GM06990 (cell line): ENCODE results near the gene MEF2A.
"Not testable (repeated sequence)": the region's sequence is repeated elsewhere in the genome, so short reads cannot be mapped to it uniquely, and the experiment has no call there.

Experiments
- DNase-seq: peaks from one replicate; pipeline ENCODE4 v3.0.0-alpha.2; 2011; ENCODE audit not compliant: insufficient read length; ENCODE audit errors: extremely low read depth
- H3K27me3 ChIP-seq: replicated peaks from 2 replicates; pipeline ENCODE4 v1.6.0; 2011; ENCODE audit warnings: low read length; ENCODE audit not compliant: control insufficient read depth, insufficient read depth
- H3K36me3 ChIP-seq: 2 replicates; pipeline ENCODE4 v1.5.1; 2011; ENCODE audit warnings: low read length; ENCODE audit not compliant: control insufficient read depth, insufficient read depth
- H3K4me3 ChIP-seq: replicated peaks from 2 replicates; pipeline ENCODE4 v1.5.1; 2011; ENCODE audit warnings: low read depth, mild to moderate bottlenecking, control low read depth, low read length
- TF ChIP-seq, protein P1 (sequence below): IDR thresholded peaks from 2 replicates; pipeline ENCODE4 v1.5.1; 2011; ENCODE audit warnings: low read length, control low read depth, mild to moderate bottlenecking, inconsistent platforms; ENCODE audit not compliant: insufficient read depth, poor library complexity, severe bottlenecking

MEF2A gene

DNA sequence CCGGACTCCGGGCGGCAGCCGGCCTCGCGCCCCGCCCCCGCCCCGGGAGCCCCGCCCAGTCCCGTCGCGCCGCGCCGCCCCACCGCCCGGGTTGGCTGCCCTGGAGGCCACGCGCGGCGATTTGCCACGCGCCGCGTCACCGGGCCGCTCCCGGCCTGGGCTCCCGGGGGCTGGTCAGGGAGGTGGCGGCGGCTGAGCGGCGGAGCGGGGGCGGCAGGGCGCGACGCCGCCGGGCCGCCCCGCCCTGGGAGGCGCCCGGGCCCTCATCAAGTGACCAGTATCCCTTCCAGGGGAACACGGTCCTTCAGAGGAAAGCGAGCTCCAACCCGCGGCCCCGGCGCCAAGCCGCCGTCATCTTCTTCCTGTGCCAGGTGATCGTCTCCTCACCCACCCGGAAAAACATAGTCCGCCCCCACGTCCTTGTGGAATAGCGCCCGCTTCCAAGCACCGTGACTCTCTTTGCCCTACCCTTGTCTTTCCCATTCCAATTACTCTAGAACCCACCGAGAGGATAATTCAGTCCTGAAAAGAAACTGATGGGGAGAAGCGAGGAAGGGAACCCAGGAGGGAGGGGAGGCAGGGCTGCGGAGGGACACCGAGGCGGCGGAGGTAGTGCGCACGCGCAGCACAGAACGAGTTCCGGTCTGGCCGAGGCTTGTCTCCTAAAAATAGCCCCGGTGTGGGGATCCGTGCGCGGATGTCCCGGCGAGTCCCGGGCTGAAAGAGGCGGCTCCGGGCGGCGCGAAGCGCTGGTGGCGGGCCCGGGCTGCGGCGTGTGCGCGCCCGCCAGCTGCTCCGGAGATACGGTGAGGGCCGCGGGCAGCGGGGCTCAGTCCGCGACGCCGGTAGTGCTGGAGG, at the start of gene MEF2A:
TSS of gene MEF2A (plus strand) at position 686 of the 858 bp plus-strand sequence. CDS start 67,136 bp downstream, outside the sequence.
- TF ChIP-seq, protein P1, sequence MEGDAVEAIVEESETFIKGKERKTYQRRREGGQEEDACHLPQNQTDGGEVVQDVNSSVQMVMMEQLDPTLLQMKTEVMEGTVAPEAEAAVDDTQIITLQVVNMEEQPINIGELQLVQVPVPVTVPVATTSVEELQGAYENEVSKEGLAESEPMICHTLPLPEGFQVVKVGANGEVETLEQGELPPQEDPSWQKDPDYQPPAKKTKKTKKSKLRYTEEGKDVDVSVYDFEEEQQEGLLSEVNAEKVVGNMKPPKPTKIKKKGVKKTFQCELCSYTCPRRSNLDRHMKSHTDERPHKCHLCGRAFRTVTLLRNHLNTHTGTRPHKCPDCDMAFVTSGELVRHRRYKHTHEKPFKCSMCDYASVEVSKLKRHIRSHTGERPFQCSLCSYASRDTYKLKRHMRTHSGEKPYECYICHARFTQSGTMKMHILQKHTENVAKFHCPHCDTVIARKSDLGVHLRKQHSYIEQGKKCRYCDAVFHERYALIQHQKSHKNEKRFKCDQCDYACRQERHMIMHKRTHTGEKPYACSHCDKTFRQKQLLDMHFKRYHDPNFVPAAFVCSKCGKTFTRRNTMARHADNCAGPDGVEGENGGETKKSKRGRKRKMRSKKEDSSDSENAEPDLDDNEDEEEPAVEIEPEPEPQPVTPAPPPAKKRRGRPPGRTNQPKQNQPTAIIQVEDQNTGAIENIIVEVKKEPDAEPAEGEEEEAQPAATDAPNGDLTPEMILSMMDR: no peak

DNA sequence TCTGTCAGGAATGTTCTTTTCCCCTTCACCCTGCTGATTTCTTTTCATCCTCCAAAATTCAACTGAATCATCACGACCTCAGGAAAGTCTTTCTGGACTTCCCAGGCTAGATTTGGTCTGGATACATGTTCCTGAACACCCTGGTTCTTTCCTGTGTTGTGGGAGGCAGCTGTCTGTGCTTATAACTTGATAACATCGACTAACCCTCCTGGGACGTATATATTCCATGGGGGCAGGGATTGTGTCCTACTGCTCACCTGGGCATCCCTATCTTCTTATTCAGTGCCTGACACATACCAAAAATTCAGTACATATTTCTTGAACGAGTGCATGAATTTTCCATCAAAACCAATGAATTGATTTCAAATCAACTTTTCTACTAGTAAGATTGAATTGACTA, 47.6 kb upstream of the MEF2A start:
- H3K27me3 ChIP-seq: no peaks in the 10 kb centered on the region
- no peak overlapping the region for H3K4me3 ChIP-seq
- H3K36me3 ChIP-seq: no peaks in the 10 kb centered on the region
- no peak for DNase-seq
- TF ChIP-seq, protein P1: no peak

More for the DNA sequence above, at the start of gene MEF2A:
- H3K27me3 ChIP-seq: no peaks in the 10 kb centered on the region
- H3K4me3 ChIP-seq: peak within 1 kb of the TSS; percentile 97
- no peaks in the 10 kb centered on the region for H3K36me3 ChIP-seq
- DNase-seq: peak; percentile 95

DNA sequence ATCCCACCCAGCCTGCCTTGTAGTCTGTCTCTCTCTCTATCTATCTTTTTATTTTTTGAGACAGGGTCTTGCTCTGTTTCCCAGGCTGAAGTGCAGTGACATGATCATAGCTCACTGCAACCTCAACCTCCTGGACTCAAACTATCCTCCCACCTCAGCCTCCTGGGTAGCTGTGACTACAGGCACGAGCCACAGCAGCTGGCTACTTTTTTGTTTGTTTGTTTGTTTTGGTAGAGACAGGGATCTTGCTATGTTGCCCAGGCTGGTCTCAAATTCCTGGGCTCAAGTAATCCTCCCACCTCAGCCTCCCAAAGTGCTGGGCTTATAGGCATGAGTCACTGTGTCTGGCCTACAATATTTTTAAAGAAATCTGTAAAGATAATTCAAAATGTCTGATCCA, 46.4 kb upstream of the MEF2A start:
- H3K36me3 ChIP-seq, DNase-seq, H3K27me3 ChIP-seq, H3K4me3 ChIP-seq: not testable (repeated sequence)

DNA sequence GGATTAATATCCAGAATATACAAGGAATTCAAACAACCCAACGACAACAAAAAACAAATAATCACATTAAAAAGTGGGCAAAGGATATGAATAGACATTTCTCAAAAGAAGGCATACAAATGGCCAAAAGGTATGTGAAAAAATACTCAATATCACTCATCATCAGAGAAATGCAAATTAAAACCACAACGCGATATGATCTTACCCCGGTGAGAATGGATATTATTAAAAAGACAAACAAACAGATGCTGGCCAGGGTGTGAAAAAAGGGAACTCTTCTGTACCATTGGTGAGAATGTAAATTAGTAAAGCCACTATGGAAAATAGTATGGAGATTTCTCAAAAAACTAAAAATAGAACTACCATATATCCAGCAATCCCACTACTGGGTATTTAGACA, 43.5 kb upstream of the MEF2A start:
- Histone ChIP-seq H3K27me3 (no peaks in the 10 kb centered on the region), H3K36me3 (no peaks in the 10 kb centered on the region), H3K4me3 (no peak overlapping the region)
- no peak for DNase-seq
- TF ChIP-seq, protein P1: no peak

DNA sequence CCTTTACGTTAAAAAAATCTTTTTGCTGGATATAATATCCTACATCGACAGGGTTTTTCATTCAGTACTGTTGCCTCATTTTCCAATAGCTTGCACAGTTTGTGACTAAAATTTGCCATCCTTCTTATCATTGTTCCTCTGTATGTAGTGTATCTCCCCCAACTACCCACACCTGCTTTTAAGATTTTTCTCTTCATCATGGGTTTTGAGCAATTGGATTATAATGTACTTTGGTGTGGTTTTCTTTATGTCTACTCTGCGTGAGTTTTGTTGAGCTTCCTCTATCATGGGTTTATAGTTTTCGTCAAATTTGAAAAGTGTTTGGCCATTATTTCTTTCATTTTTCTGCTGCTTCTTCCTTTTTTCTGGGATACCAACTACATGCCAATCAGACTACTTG, 39.6 kb upstream of the MEF2A start:
- Histone ChIP-seq H3K4me3 (no peak overlapping the region), H3K36me3 (no peaks in the 10 kb centered on the region), H3K27me3 (no peaks in the 10 kb centered on the region)
- TF ChIP-seq, protein P1: no peak
- DNase-seq: no peak

DNA sequence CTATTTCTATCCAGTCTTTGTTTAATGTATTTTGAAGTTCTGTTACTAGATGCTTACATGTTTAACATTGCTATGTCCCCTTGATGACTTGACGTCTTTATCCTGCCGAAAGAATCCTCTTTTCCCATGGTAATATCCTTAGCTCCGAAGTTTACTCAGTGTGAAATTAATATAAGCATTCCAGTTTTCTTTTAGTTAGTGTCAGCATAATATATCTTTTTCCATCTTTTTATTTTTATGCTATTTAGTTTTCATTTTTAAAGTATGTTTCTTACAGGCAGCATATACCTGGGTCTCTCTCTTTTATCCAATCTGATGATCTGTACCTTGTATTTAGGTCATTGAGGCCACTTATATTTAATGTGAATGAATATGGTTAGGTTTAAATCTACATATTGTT, 39.1 kb upstream of the MEF2A start:
- DNase-seq: no peak
- TF ChIP-seq, protein P1: no peak
- H3K36me3 ChIP-seq: no peaks in the 10 kb centered on the region
- no peaks in the 10 kb centered on the region for H3K27me3 ChIP-seq
- H3K4me3 ChIP-seq: no peak overlapping the region
